Thyroid gland (tissue), 4 donors: ENCODE data around the gene MTCL1. TPM values are rescaled to one million over a fixed set of nuclear protein-coding genes. Genes with fewer than 3 reads are reported as not detected.

Experiments used
- DNase-seq, 2 donors: peaks; one replicate each; pipeline ENCODE4 v3.0.0-alpha.2; 2019
- H3K27ac ChIP-seq, 3 donors: fragments of 200-600 bp; sonication (generic); 1 replicate in 2 of 3; 2 replicates in 1 of 3; pipeline ENCODE4 v1.5.1; 2016 to 2019; ENCODE audit warnings: mild to moderate bottlenecking in 1 of 3, moderate library complexity in 1 of 3
- H3K27me3 ChIP-seq: fragments of 200-600 bp; sonication (generic); one replicate; pipeline ENCODE4 v1.5.1; 2019
- H3K36me3 ChIP-seq, 2 donors: fragments of 200-600 bp; sonication (generic); one replicate each; pipeline ENCODE4 v1.5.1; 2016 to 2019
- H3K4me1 ChIP-seq, 2 donors: fragments of 200-600 bp; sonication (generic); one replicate each; pipeline ENCODE4 v1.5.1; 2017 to 2019
- H3K4me3 ChIP-seq, 3 donors: fragments of 200-600 bp; sonication (generic); replicated peaks in 1 of 3; 1 replicate in 2 of 3; 2 replicates in 1 of 3; pipeline ENCODE4 v1.5.1; 2016; ENCODE audit warnings: mild to moderate bottlenecking in 1 of 3
- H3K9me3 ChIP-seq: fragments of 200-600 bp; sonication (generic); one replicate; pipeline ENCODE4 v1.5.1; 2017
- CTCF ChIP-seq, 6 experiments: fragments of 200-600 bp in 3 of 6; fragments of 450-650 bp in 3 of 6; sonication (generic) in 3 of 6; IDR thresholded peaks; one replicate each; pipeline ENCODE4 v1.5.1; 2016 to 2019; ENCODE audit warnings: antibody characterized with exemption in 6 of 6, mild to moderate bottlenecking in 2 of 6, inconsistent platforms in 1 of 6, moderate library complexity in 1 of 6
- POLR2A ChIP-seq, 2 donors: fragments of 450-650 bp; IDR thresholded peaks; one replicate each; pipeline ENCODE4 v1.6.1; 2017; ENCODE audit warnings: antibody characterized with exemption in 2 of 2, mild to moderate bottlenecking in 2 of 2, moderate library complexity in 1 of 2
- WGBS, 2 donors: methylation state at CpG; one replicate each; pipeline ENCODE4 v1.1.5; 2017; 5-methylcytosine and 5-hydroxymethylcytosine counted together
- intact Hi-C: fragments of 100-400 bp; cut with DNase I; formaldehyde crosslinking; loops from one replicate; pipeline ENCODE4 v1.15.1; 2023
- total RNA-seq, 4 donors: library from RNA; depleted of rRNA; stranded (reverse); fragments of >200 nt; gene quantifications; one replicate each; pipeline ENCODE4 v1.2.3, GENCODE V29; 2016

The MTCL1 gene
- total RNA-seq, 4 donors from 2014 or later = 2.0 to 3.2 (median 2.5) TPM

GRCh38 chr18:8719192-8719591 is 13.8 kb downstream of the MTCL1 start:
- Histone ChIP-seq H3K9me3 (no peaks in the 10 kb centered on the region), H3K36me3 (no peaks in the 10 kb centered on the region), H3K4me1 (no peaks in the 10 kb centered on the region), H3K27ac (no peak overlapping the region), H3K27me3 (no peaks in the 10 kb centered on the region), H3K4me3 (no peak overlapping the region)
- 77 to 96% methylated on average over 4 of the region's 4 CpGs for WGBS, 2 donors
- no peak for DNase-seq
- intact Hi-C loops = no loop called here
- no peak for TF ChIP-seq POLR2A (IDR thresholded peaks at IDR 0.05)
- TF ChIP-seq CTCF (IDR thresholded peaks at IDR 0.05) = no peak

- Histone ChIP-seq H3K4me1 (no peaks in the 10 kb centered on the region), H3K27me3 (no peaks in the 10 kb centered on the region), H3K9me3 (no peaks in the 10 kb centered on the region), H3K4me3 (no peak overlapping the region), H3K27ac (no peak overlapping the region), H3K36me3 (no peaks in the 10 kb centered on the region)
- WGBS, 2 donors = 87 to 88% methylated on average over 7 of the region's 7 CpGs
- intact Hi-C loops = no loop called here
- no peak for DNase-seq
- no peak for TF ChIP-seq POLR2A (IDR thresholded peaks at IDR 0.05)
- TF ChIP-seq CTCF (IDR thresholded peaks at IDR 0.05) = no peak
Measured at GRCh38 chr18:8720141-8720540, 14.8 kb downstream of the MTCL1 start.

- Histone ChIP-seq H3K4me3 (no peak overlapping the region), H3K9me3 (no peaks in the 10 kb centered on the region), H3K27ac (no peak overlapping the region), H3K36me3 (no peaks in the 10 kb centered on the region), H3K4me1 (no peaks in the 10 kb centered on the region), H3K27me3 (no peaks in the 10 kb centered on the region)
- intact Hi-C loops = no loop called here
- DNase-seq = no peak
- TF ChIP-seq CTCF (IDR thresholded peaks at IDR 0.05) = no peak
- TF ChIP-seq POLR2A (IDR thresholded peaks at IDR 0.05) = no peak
- 70 to 72% methylated on average over 9 of the region's 9 CpGs for WGBS, 2 donors
Measured at GRCh38 chr18:8721094-8721669, 15.8 kb downstream of the MTCL1 start.

- H3K9me3 ChIP-seq = no peaks in the 10 kb centered on the region
- no peak overlapping the region for H3K4me3 ChIP-seq
- no peaks in the 10 kb centered on the region for H3K27me3 ChIP-seq
- no peaks in the 10 kb centered on the region for H3K4me1 ChIP-seq
- intact Hi-C loops = no loop called here
- TF ChIP-seq CTCF (IDR thresholded peaks at IDR 0.05) (no peak), POLR2A (IDR thresholded peaks at IDR 0.05) (no peak)
- WGBS, 2 donors = 90 to 94% methylated on average over 5 of the region's 5 CpGs
- DNase-seq = no peak
- H3K27ac ChIP-seq = no peak overlapping the region
- H3K36me3 ChIP-seq = no peaks in the 10 kb centered on the region
Measured at GRCh38 chr18:8721716-8722115, 16.4 kb downstream of the MTCL1 start.

- 92 to 93% methylated on average over 13 of the region's 13 CpGs for WGBS, 2 donors
- no peaks in the 10 kb centered on the region for H3K36me3 ChIP-seq
- intact Hi-C loops = no loop called here
Measured at GRCh38 chr18:8722946-8723820, 17.8 kb downstream of the MTCL1 start.

More at GRCh38 chr18:8722946-8723820, 17.8 kb downstream of the MTCL1 start:
- no peak for DNase-seq
- Histone ChIP-seq H3K4me1 (no peaks in the 10 kb centered on the region), H3K27ac (no peak overlapping the region), H3K9me3 (no peaks in the 10 kb centered on the region), H3K27me3 (no peaks in the 10 kb centered on the region), H3K4me3 (no peak overlapping the region)
- TF ChIP-seq CTCF (IDR thresholded peaks at IDR 0.05) (no peak), POLR2A (IDR thresholded peaks at IDR 0.05) (no peak)
